Measurements from ENCODE around the gene AOPEP. TPM values are rescaled to one million over a fixed set of nuclear protein-coding genes. Genes with fewer than 3 reads are reported as not detected.

AOPEP gene
- total and polyA plus RNA-seq, 2 donors (not counting 3 experiments of a cell fraction or from before 2014, with no cell fraction given) = 20.2 to 41.6 TPM

DNA sequence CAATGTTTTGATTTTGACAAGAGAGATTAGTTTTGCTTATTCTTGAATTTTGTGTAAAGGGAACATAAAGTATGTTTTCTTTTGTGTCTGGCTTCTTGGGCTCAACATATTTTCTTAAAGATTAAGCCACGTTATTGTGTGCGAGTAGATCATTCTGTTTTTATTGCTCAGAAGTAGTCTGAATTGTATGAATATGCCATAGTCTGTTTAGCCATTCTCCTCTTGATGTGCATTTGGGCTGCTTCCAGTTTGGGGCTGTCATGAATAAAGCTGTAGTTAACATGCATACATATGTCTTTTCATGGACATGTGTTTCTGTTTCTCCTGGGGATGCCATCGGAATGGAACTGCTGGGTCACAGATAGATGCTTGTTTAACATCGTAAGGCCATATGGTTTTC, 392.1 kb downstream of the AOPEP start:
- TF ChIP-seq, protein P1, sequence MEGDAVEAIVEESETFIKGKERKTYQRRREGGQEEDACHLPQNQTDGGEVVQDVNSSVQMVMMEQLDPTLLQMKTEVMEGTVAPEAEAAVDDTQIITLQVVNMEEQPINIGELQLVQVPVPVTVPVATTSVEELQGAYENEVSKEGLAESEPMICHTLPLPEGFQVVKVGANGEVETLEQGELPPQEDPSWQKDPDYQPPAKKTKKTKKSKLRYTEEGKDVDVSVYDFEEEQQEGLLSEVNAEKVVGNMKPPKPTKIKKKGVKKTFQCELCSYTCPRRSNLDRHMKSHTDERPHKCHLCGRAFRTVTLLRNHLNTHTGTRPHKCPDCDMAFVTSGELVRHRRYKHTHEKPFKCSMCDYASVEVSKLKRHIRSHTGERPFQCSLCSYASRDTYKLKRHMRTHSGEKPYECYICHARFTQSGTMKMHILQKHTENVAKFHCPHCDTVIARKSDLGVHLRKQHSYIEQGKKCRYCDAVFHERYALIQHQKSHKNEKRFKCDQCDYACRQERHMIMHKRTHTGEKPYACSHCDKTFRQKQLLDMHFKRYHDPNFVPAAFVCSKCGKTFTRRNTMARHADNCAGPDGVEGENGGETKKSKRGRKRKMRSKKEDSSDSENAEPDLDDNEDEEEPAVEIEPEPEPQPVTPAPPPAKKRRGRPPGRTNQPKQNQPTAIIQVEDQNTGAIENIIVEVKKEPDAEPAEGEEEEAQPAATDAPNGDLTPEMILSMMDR (IDR thresholded peaks at IDR 0.05; ENCODE audit: extremely low read depth in 1 of 2, insufficient read depth in 1 of 2, low read depth in 1 of 2, low read length in 2 of 2) = no peak
- TF ChIP-seq FOS (IDR thresholded peaks at IDR 0.05; ENCODE audit: borderline replicate concordance, insufficient read depth, low read length) (no peak), POLR2AphosphoS5 (IDR thresholded peaks at IDR 0.05; ENCODE audit: insufficient read depth, low read depth, low read length) (no peak), GATA2 (IDR thresholded peaks at IDR 0.05; ENCODE audit: insufficient read depth, insufficient read length, low read depth, low read length) (no peak), POLR2A (IDR thresholded peaks at IDR 0.05; ENCODE audit: low read depth, low read length) (no peak)
- FAIRE-seq (no peak), DNase-seq (ENCODE audit: low read depth, low spot score) (no peak)
- Histone ChIP-seq H3K9ac (replicated peaks; ENCODE audit: extremely low read depth, insufficient read depth, low read length) (no peak overlapping the region), H3K79me2 (ENCODE audit: control insufficient read depth, insufficient read depth, low read length) (no peaks in the 10 kb centered on the region), H3K4me1 (ENCODE audit: control insufficient read depth, extremely low read depth, insufficient read depth, low read length) (no peaks in the 10 kb centered on the region), H3K9me3 (replicated peaks; ENCODE audit: control insufficient read depth, insufficient read depth, low read length) (no peaks in the 10 kb centered on the region), H3K36me3 (ENCODE audit: control insufficient read depth in 2 of 2, extremely low read depth in 1 of 2, insufficient read depth in 2 of 2, low read length in 2 of 2) (no peaks in the 10 kb centered on the region), H3K27ac (ENCODE audit: insufficient read depth, low read depth, low read length) (no peak overlapping the region), H4K20me1 (replicated peaks; ENCODE audit: control insufficient read depth, extremely low read depth, insufficient read depth, low read length) (no peaks in the 10 kb centered on the region), H2AFZ (ENCODE audit: low read depth, low read length) (no peak overlapping the region), H3K9me1 (replicated peaks; ENCODE audit: control insufficient read depth, extremely low read depth, insufficient read depth, low read length) (no peaks in the 10 kb centered on the region), H3K4me2 (ENCODE audit: insufficient read depth, low read length) (no peak overlapping the region), H3K4me3 (replicated peaks in 1 of 3; ENCODE audit: insufficient read depth in 1 of 3, low read depth in 1 of 3, low read length in 3 of 3) (no peak overlapping the region), H3K27me3 (ENCODE audit: control insufficient read depth in 2 of 2, insufficient read depth in 2 of 2, low read length in 2 of 2) (no peaks in the 10 kb centered on the region)
- POLR2A ChIA-PET = no interaction called here
- intact Hi-C loops (cut with micrococcal nuclease) = no loop called here
- dilution Hi-C loops (cut with MboI; ENCODE audit: extremely low pct_ligation_motif_present, low sequenced_read_pairs) = no loop called here
- BruUV-seq (replicated peaks) = no TSS peak
- CTCF ChIA-PET = interaction anchor here (0.6 to 5.8 kb wide), 3 partner anchors 8 to 438 kb away, joined by 3 to 48 read pairs (median 5); no protein-coding TSS in a partner anchor

DNA sequence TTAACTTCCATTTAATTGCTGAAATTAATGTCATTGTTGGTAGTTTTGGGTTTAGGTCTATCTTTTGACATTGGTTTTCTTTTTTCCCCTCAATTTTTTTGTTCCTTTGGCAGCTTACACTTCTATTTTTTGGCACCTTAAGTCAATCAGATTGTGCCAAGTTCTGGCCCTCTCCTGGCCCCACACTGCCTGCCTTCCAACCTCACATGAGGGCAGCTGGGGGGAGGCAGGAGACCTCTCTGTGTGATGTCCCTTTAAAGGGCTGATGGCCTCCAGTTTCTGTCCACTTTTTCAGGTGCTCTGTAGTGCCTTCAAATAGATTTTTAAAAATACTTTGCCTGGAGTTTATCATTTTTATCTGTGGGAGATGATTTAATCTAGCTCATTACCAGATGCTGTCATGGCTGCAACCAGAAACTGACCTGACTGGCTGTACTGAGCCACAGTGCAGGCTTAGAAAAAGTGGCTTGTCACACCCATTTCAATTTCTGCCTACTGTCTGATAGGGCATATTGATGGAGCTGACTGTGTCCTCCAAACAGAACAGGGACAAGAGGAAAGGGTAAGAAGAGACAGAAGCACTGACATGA, 394.4 kb downstream of the AOPEP start:
- H3K27me3 ChIP-seq (ENCODE audit: control insufficient read depth in 2 of 2, insufficient read depth in 2 of 2, low read length in 2 of 2) = no peaks in the 10 kb centered on the region
- POLR2A ChIA-PET = no interaction called here
- dilution Hi-C loops (cut with MboI; ENCODE audit: extremely low pct_ligation_motif_present, low sequenced_read_pairs) = no loop called here
- no peak overlapping the region for H2AFZ ChIP-seq (ENCODE audit: low read depth, low read length)
- H3K27ac ChIP-seq (ENCODE audit: insufficient read depth, low read depth, low read length) = no peak overlapping the region
- H3K9me3 ChIP-seq (replicated peaks; ENCODE audit: control insufficient read depth, insufficient read depth, low read length) = no peaks in the 10 kb centered on the region
- FAIRE-seq (no peak), DNase-seq (ENCODE audit: low read depth, low spot score) (no peak)
- CTCF ChIA-PET = interaction anchor here (0.7 to 1.1 kb wide), 3 partner anchors 113 to 452 kb away, joined by 3 to 4 read pairs (median 3); no protein-coding TSS in a partner anchor
- no peak for TF ChIP-seq POLR2A (IDR thresholded peaks at IDR 0.05; ENCODE audit: low read depth, low read length)
- no peak for TF ChIP-seq FOS (IDR thresholded peaks at IDR 0.05; ENCODE audit: borderline replicate concordance, insufficient read depth, low read length)
- TF ChIP-seq, protein P1 (IDR thresholded peaks at IDR 0.05; ENCODE audit: extremely low read depth in 1 of 2, insufficient read depth in 1 of 2, low read depth in 1 of 2, low read length in 2 of 2) = no peak
- TF ChIP-seq, protein P2, sequence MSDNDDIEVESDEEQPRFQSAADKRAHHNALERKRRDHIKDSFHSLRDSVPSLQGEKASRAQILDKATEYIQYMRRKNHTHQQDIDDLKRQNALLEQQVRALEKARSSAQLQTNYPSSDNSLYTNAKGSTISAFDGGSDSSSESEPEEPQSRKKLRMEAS (IDR thresholded peaks at IDR 0.05; ENCODE audit: insufficient read depth, insufficient read length) = no peak
- TF ChIP-seq GATA2 (IDR thresholded peaks at IDR 0.05; ENCODE audit: insufficient read depth, insufficient read length, low read depth, low read length) = no peak
- TF ChIP-seq JUN (IDR thresholded peaks at IDR 0.05; ENCODE audit: borderline replicate concordance, insufficient read depth, insufficient read length, low read depth) = no peak
- TF ChIP-seq MYC (IDR thresholded peaks at IDR 0.05; ENCODE audit: low read depth, low read length) = no peak
- no peak for TF ChIP-seq EZH2 (IDR thresholded peaks at IDR 0.05; ENCODE audit: borderline replicate concordance, low read depth, low read length, severe bottlenecking)
- no peak for TF ChIP-seq POLR2AphosphoS5 (IDR thresholded peaks at IDR 0.05; ENCODE audit: insufficient read depth, low read depth, low read length)
- H3K36me3 ChIP-seq (ENCODE audit: control insufficient read depth in 2 of 2, extremely low read depth in 1 of 2, insufficient read depth in 2 of 2, low read length in 2 of 2) = no peaks in the 10 kb centered on the region
- H3K79me2 ChIP-seq (ENCODE audit: control insufficient read depth, insufficient read depth, low read length) = no peaks in the 10 kb centered on the region
- no peak overlapping the region for H3K4me3 ChIP-seq (replicated peaks in 1 of 3; ENCODE audit: insufficient read depth in 1 of 3, low read depth in 1 of 3, low read length in 3 of 3)
- H3K4me1 ChIP-seq (ENCODE audit: control insufficient read depth, extremely low read depth, insufficient read depth, low read length) = no peaks in the 10 kb centered on the region
- H4K20me1 ChIP-seq (replicated peaks; ENCODE audit: control insufficient read depth, extremely low read depth, insufficient read depth, low read length) = no peaks in the 10 kb centered on the region
- H3K4me2 ChIP-seq (ENCODE audit: insufficient read depth, low read length) = no peak overlapping the region
- no peaks in the 10 kb centered on the region for H3K9me1 ChIP-seq (replicated peaks; ENCODE audit: control insufficient read depth, extremely low read depth, insufficient read depth, low read length)
- no peak overlapping the region for H3K9ac ChIP-seq (replicated peaks; ENCODE audit: extremely low read depth, insufficient read depth, low read length)
- intact Hi-C loops (cut with micrococcal nuclease) = no loop called here
- no TSS peak for BruUV-seq (replicated peaks)

All from endothelial cell of umbilical vein (primary cell).